Colonic mucosa (tissue), 4 donors: ENCODE data around the gene NPHS2. TPM values are rescaled to one million over a fixed set of nuclear protein-coding genes. Genes with fewer than 3 reads are reported as not detected.
"Not testable (repeated sequence)": the region's sequence is repeated elsewhere in the genome, so short reads cannot be mapped to it uniquely, and the experiment has no call there.

Experiments used
- DNase-seq: peaks from one replicate; pipeline ENCODE4 v3.0.0-alpha.2; 2020
- H3K27ac ChIP-seq: fragments of 200-600 bp; one replicate; pipeline ENCODE4 v1.8.0; 2021
- H3K27me3 ChIP-seq: fragments of 200-600 bp; one replicate; pipeline ENCODE4 v1.8.0; 2021
- H3K36me3 ChIP-seq: fragments of 200-600 bp; one replicate; pipeline ENCODE4 v1.8.0; 2021
- H3K4me1 ChIP-seq: fragments of 200-600 bp; one replicate; pipeline ENCODE4 v1.8.0; 2021; ENCODE audit warnings: mild to moderate bottlenecking
- H3K4me3 ChIP-seq: fragments of 200-600 bp; one replicate; pipeline ENCODE4 v1.8.0; 2021
- H3K9ac ChIP-seq, 2 donors: one replicate each; pipeline ENCODE4 v1.7.0; 2013; ENCODE audit warnings: control low read depth in 2 of 2, low read depth in 2 of 2, low read length in 2 of 2
- H3K9me3 ChIP-seq: fragments of 200-600 bp; one replicate; pipeline ENCODE4 v1.8.0; 2021
- CTCF ChIP-seq: fragments of 200-600 bp; IDR thresholded peaks from one replicate; pipeline ENCODE4 v1.8.0; 2022; ENCODE audit warnings: antibody characterized with exemption, mild to moderate bottlenecking
- intact Hi-C: fragments of 100-400 bp; cut with DNase I; formaldehyde crosslinking; loops from one replicate; pipeline ENCODE4 v1.14.1; 2022
- total RNA-seq, 2 donors: library from RNA; stranded (reverse); fragmentation: NEBNext Ultra II Directional in 1 of 2; extraction: Animal tissue kit (Norgen Biotek cat#: 25700) in 1 of 2; gene quantifications; one replicate each; pipeline ENCODE4 v1.2.1, GENCODE V29; 2021
- donor health status: healthy.
- donor health status: DM: no; HTN: no; CAD: no.
- donor health status: DM: no; HTN: no; CAD: no.

Gene NPHS2
- total RNA-seq, 2 donors from 2014 or later, result not detected

- Histone ChIP-seq H3K27me3 (no peaks in the 10 kb centered on the region), H3K9ac (no peak overlapping the region), H3K36me3 (no peaks in the 10 kb centered on the region), H3K27ac (no peak overlapping the region), H3K9me3 (no peaks in the 10 kb centered on the region), H3K4me1 (no peaks in the 10 kb centered on the region), H3K4me3 (no peak overlapping the region)
- no peak for TF ChIP-seq CTCF
- intact Hi-C loops, result no loop called here
- no peak for DNase-seq
Observed at GRCh38 chr1:179545321-179545720, 30.4 kb downstream of the NPHS2 start.

GRCh38 chr1:179541774-179542173 lies 34.0 kb downstream of the NPHS2 start:
- Histone ChIP-seq H3K4me1 (no peaks in the 10 kb centered on the region), H3K9ac (no peak overlapping the region), H3K4me3 (no peak overlapping the region), H3K36me3 (no peaks in the 10 kb centered on the region), H3K27me3 (no peaks in the 10 kb centered on the region), H3K27ac (no peak overlapping the region), H3K9me3 (no peaks in the 10 kb centered on the region)
- no peak for TF ChIP-seq CTCF
- intact Hi-C loops, result no loop called here
- no peak for DNase-seq

- DNase-seq, result no peak
- TF ChIP-seq CTCF, result no peak
- Histone ChIP-seq H3K4me1 (no peaks in the 10 kb centered on the region), H3K9me3 (no peaks in the 10 kb centered on the region), H3K9ac (no peak overlapping the region), H3K4me3 (no peak overlapping the region), H3K27ac (no peak overlapping the region), H3K36me3 (no peaks in the 10 kb centered on the region), H3K27me3 (no peaks in the 10 kb centered on the region)
- intact Hi-C loops, result no loop called here
Observed at GRCh38 chr1:179530352-179530751, 45.4 kb downstream of the NPHS2 start.

GRCh38 chr1:179529482-179530195 lies 46.1 kb downstream of the NPHS2 start:
- no peaks in the 10 kb centered on the region for H3K9me3 ChIP-seq
- no peak for TF ChIP-seq CTCF
- H3K9ac ChIP-seq, result no peak overlapping the region
- H3K4me1 ChIP-seq, result no peaks in the 10 kb centered on the region
- intact Hi-C loops, result no loop called here
- no peak overlapping the region for H3K4me3 ChIP-seq
- no peak for DNase-seq
- no peaks in the 10 kb centered on the region for H3K36me3 ChIP-seq
- H3K27ac ChIP-seq, result no peak overlapping the region
- H3K27me3 ChIP-seq, result no peaks in the 10 kb centered on the region

- H3K4me1 ChIP-seq, intact Hi-C loops, H3K4me3 ChIP-seq, H3K9me3 ChIP-seq, H3K27ac ChIP-seq, DNase-seq, H3K27me3 ChIP-seq, H3K9ac ChIP-seq, H3K36me3 ChIP-seq: not testable (repeated sequence)
Observed at GRCh38 chr1:179518544-179518943, 57.2 kb downstream of the NPHS2 start.

GRCh38 chr1:179516976-179517705 lies 58.6 kb downstream of the NPHS2 start:
- Histone ChIP-seq H3K9me3 (no peaks in the 10 kb centered on the region), H3K36me3 (no peaks in the 10 kb centered on the region), H3K9ac (peak overlapping the region in 1 of 2 donors; percentile 46), H3K4me1 (no peaks in the 10 kb centered on the region), H3K4me3 (peak overlapping the region; percentile 14), H3K27me3 (no peaks in the 10 kb centered on the region), H3K27ac (peak overlapping the region; percentile 68)
- no peak for TF ChIP-seq CTCF
- DNase-seq, result peak; percentile 56
- intact Hi-C loops, result no loop called here
